Middle frontal gyrus (tissue), 1 donor: ENCODE data around the gene GRM4.
"Not testable (repeated sequence)": the region's sequence is repeated elsewhere in the genome, so short reads cannot be mapped to it uniquely, and the experiment has no call there.

Experiments used
- DNase-seq: peaks from one replicate; pipeline ENCODE4 v3.0.0-alpha.2; 2015; ENCODE audit warnings: low spot score; ENCODE audit errors: extremely low spot score

The GRM4 gene

GRCh38 chr6:34146021-34146782 is at the start of gene GRM4:
Gene GRM4, minus strand, starts transcription at chr6:34146087. Its CDS starts 12,591 bp downstream, at chr6:34133496.
- no peak for DNase-seq

GRCh38 chr6:34194772-34195171 is 48.9 kb upstream of the GRM4 start:
- DNase-seq = no peak

DNA sequence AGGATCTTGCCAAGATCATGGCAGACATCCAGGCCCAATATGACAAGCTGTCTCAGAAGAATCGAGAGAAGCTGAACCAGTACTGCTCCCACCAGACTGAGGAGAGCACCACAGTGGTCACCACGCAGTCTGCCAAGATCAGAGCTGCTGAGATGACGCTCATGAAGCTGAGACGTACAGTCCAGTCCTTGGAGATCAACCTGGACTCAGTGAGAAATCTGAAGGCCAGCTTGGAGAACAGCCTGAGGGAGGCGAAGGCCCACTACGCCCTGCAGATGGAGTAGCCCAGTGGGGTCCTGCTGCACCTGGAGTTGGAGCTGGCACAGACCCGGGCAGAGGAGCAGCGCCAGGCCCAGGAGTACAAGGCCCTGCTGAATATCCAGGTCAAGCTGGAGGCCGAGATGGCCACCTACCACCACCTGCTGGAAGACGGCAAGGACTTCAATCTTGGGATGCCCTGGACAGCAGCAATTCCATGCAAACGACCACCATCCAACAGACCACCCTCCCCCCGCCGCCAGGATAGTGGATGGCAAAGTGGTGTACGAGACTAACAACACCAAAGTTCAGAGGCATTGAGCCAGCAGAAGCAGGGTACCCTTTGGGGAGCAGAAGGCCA is 44.7 kb upstream of the GRM4 start:
- DNase-seq = no peak

GRCh38 chr6:34189806-34190503 is 44.1 kb upstream of the GRM4 start:
- DNase-seq = no peak

DNA sequence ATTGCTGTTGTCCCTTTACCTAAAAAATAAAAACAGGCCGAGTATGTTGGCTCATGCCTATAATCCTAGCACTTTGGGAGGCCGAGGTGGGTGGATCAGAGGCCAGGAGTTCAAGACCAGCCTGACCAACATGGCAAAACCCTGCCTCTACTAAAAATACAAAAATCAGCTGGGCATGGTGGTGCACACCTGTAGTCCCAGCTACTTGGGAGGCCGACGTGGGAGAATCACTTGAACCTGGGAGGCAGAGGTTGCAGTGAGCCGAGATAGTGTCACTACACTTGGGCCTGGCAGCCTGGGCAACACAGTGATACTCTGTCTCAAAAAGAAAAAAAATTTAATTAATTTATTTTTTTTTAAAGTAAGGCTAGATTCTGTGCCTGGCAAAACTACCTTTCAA is 38.8 kb upstream of the GRM4 start:
- not testable (repeated sequence) for DNase-seq

- DNase-seq = no peak
Observed at GRCh38 chr6:34182751-34183531, 37.1 kb upstream of the GRM4 start.

- DNase-seq = no peak
Observed at GRCh38 chr6:34181908-34182307, 36.0 kb upstream of the GRM4 start.

DNA sequence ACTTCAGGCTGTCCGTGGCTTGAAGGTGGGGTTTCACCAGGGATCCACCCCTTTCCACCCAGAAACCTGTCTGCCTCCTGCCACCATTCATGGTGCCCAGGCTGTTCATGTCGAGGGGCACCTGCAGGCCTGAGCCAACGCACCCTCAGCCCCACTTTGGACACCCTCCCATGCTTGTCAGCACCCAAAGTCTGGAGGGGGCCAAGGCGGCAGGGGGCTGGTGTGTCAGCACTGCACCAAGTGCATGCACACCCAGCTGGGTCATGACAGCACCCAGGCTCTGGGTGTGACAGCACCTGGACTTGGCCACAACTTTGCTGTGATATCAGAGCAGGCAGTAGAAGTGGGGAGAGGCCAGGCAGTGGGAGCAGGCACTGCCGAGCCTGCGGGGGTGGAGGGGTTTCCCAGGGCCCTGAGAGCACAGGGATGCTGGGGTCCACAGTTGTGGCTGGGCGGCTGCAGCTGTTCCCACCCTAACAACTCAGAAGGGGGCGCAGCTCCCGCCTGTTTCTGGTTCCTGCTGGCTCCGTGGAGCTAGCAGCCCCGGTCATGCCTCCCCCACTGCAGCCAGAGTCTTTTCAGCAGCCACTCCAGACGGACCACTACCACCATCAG is 33.3 kb upstream of the GRM4 start:
- DNase-seq = no peak

GRCh38 chr6:34178357-34179105 is 32.6 kb upstream of the GRM4 start:
- no peak for DNase-seq

- DNase-seq = no peak
Observed at GRCh38 chr6:34177181-34177591, 31.3 kb upstream of the GRM4 start.

DNA sequence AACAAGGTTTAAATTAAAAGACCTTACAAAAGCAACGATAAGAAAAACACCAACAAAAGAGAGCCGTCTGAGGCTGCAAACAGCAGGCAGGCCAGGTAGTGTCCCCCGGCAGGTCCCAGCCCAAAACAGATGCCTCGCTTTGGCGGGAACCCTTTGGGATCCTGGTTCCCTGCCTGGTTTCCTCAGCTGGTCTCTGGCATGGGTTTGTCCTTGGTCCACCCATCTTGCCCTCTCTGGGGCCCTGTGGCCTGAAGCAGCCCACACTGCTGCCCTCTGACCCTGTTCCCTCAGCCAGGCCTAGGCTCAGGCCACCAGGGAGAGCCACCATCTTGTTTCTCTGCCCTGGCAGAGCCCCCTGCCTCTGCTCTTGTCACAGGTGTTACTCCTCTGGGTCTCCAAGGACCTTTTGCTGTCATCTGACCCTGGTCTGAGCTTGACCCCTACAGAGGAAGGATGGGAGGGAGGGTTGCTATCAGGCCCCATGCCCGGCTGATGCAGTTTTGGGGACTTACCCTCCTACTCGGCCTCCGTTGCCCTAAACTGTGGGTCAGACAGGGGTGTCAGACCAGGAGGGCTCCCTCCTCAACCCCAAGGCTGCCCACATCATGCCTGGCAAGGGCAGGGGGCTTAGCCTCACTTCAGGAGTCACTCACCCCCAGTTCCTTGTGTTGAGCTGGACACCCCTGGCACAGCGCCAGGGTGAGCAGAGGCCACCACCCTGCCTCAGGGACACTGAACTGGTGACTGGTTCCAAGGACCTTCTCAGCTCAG is 30.6 kb upstream of the GRM4 start:
- no peak for DNase-seq

DNA sequence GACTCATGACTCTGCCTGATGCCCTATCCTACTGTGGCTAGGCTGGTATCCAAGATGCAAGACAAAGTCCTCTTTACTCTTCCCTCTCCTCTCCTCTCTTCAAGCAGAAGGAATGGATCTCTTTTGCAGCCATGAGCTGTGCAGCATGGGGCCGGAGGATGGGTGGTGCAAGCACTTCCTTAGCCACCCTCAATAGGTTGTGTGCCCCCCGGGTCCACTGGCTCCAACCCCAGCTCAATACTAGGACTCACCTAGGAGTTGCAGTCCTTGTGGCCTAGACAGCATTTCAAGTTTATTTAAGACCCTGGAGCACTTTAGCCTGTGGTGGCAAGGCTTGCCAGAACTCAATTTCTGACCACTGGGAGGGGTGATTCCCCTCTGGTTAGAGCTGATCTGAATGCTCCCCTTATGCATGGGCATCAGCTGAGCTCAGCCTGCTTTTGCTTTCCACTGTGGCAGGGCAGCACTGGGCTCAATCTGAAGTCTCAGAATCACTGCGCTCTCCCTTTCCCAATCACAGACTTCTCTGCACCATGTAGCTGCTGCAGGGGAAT is 29.0 kb upstream of the GRM4 start:
- no peak for DNase-seq

DNA sequence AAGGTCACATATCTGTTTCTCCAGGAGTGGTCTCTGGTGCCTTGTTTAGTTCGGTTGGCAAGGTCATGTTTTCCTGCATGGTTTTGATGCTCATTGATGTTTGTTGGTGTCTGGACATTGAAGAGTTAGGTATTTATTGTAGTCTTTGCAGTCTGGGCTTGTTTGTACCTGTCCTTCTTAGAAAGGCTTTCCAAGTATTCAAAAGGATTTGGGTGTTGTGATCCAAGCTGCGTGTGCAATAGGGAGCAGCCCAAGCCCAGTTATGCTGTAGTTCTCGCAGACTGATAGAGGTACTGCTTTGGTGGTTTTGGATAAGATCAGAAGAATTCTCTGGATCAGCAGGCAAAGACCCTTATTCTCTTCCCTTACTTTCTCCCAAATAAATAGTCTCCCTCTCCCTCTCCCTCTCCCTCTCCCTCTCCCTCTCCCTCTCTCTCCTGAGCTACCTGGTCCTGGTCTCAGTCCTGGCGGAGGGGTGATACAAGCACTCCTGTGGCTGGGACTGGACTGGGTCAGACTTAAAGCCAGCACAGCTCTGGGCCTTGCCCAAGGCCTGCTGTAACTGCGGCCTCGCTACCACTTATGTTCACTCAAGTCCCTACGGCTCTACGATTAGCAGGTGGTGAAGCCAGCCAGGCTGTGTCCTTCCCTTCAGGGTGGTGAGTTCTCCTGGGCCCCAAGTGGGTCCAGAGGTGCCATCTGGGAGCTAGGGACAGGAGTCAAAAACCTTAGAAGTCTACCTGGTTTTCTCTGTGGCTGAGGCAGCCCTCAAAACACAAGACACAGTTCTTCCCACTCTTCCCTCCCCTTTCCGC is 27.3 kb upstream of the GRM4 start:
- DNase-seq = no peak

GRCh38 chr6:34170346-34170745 is 24.5 kb upstream of the GRM4 start:
- no peak for DNase-seq

- no peak for DNase-seq
Observed at GRCh38 chr6:34169897-34170296, 24.0 kb upstream of the GRM4 start.

- DNase-seq = no peak
Observed at GRCh38 chr6:34161857-34162515, 16.1 kb upstream of the GRM4 start.

DNA sequence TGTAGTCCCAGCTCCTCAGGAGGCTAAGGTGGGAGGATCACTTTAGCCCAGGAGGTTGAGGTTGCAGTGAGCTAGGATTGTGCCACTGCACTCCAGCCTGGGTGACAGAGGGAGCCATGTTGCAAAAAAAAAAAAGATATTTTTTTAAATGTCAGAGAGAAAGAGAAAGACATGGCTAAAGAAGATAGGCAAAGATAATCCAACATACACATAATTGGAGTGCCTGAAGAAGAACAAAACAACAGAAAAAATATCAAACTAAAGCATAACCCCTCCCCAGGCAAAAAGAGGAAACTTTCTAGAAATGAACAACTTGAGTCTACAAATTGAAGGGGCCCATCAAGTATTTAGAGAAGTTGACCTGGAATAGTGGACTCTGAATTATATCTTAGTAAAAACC is 14.0 kb upstream of the GRM4 start:
- no peak for DNase-seq

- no peak for DNase-seq
Observed at GRCh38 chr6:34158876-34159275, 13.0 kb upstream of the GRM4 start.
